HCT116 (cell line): ENCODE measurements around the gene TMED7.

ENCODE experiments used
- JUND ChIP-seq: IDR thresholded peaks from 2 replicates; pipeline ENCODE4 v1.6.1; 2012
- SIN3A ChIP-seq: IDR thresholded peaks from 2 replicates; pipeline ENCODE4 v1.6.1; 2012; ENCODE audit warnings: low read depth
- YY1 ChIP-seq: IDR thresholded peaks from 2 replicates; pipeline ENCODE4 v1.6.1; 2011; ENCODE audit warnings: low read length, low read depth, moderate library complexity, mild to moderate bottlenecking; ENCODE audit not compliant: insufficient replicate concordance; ENCODE audit errors: extremely low read depth
- TF ChIP-seq, protein P1 (sequence below), 3 experiments: fragments of 200-600 bp in 1 of 3; sonication (generic) in 1 of 3; IDR thresholded peaks in 2 of 3; conservative IDR thresholded peaks in 1 of 3; 2 replicates each; pipeline ENCODE4 v1.5.1; 2012 to 2017; ENCODE audit warnings: low read depth in 2 of 3, low read length in 2 of 3, antibody characterized with exemption in 1 of 3, borderline replicate concordance in 1 of 3, control low read depth in 1 of 3, mild to moderate bottlenecking in 1 of 3, mixed read lengths in 1 of 3, mixed run types in 1 of 3, moderate library complexity in 1 of 3; ENCODE audit not compliant: insufficient read depth in 1 of 3
- TF ChIP-seq, protein P2 (sequence below): IDR thresholded peaks from 2 replicates; pipeline ENCODE4 v1.6.1; 2012
- TF ChIP-seq, protein P3 (sequence below): IDR thresholded peaks from 2 replicates; pipeline ENCODE4 v1.6.1; 2012; ENCODE audit warnings: low read depth

DNA sequence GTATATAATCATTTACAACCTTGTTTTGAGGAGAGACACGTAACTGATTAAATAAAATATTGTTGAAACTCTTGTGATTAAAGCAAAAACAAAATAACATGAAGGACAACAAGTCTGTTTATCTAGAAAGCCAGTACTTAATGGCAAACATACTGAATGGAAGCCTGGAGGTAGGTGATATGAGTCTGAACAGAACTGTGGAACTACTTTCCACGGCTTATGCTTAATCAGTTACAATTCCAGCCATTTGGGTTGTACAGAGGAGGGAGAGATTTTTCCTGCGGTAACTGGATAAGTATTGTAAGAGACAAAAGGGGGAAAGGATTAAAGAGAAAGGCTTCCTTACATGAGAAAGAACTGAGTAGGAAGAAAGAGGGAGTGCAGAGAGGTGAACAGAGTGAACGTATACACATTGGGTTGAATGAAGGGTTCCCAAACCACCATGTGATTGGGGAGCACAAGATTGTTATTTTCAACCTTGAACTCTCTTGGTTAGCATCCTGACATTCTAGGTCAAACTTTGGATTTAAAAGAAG, 4.4 kb downstream of the TMED7 start:
- TF ChIP-seq, protein P1, sequence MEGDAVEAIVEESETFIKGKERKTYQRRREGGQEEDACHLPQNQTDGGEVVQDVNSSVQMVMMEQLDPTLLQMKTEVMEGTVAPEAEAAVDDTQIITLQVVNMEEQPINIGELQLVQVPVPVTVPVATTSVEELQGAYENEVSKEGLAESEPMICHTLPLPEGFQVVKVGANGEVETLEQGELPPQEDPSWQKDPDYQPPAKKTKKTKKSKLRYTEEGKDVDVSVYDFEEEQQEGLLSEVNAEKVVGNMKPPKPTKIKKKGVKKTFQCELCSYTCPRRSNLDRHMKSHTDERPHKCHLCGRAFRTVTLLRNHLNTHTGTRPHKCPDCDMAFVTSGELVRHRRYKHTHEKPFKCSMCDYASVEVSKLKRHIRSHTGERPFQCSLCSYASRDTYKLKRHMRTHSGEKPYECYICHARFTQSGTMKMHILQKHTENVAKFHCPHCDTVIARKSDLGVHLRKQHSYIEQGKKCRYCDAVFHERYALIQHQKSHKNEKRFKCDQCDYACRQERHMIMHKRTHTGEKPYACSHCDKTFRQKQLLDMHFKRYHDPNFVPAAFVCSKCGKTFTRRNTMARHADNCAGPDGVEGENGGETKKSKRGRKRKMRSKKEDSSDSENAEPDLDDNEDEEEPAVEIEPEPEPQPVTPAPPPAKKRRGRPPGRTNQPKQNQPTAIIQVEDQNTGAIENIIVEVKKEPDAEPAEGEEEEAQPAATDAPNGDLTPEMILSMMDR (IDR thresholded peaks at IDR 0.05 in 2 of 3, conservative IDR thresholded peaks at IDR 0.05 in 1 of 3; ENCODE audit: borderline replicate concordance in 1 of 3, insufficient read depth in 1 of 3, low read depth in 2 of 3, low read length in 2 of 3): no peak
- TF ChIP-seq SIN3A (no peak), YY1 (no peak), JUND (no peak)
- TF ChIP-seq, protein P2, sequence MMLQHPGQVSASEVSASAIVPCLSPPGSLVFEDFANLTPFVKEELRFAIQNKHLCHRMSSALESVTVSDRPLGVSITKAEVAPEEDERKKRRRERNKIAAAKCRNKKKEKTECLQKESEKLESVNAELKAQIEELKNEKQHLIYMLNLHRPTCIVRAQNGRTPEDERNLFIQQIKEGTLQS: no peak
- TF ChIP-seq, protein P3, sequence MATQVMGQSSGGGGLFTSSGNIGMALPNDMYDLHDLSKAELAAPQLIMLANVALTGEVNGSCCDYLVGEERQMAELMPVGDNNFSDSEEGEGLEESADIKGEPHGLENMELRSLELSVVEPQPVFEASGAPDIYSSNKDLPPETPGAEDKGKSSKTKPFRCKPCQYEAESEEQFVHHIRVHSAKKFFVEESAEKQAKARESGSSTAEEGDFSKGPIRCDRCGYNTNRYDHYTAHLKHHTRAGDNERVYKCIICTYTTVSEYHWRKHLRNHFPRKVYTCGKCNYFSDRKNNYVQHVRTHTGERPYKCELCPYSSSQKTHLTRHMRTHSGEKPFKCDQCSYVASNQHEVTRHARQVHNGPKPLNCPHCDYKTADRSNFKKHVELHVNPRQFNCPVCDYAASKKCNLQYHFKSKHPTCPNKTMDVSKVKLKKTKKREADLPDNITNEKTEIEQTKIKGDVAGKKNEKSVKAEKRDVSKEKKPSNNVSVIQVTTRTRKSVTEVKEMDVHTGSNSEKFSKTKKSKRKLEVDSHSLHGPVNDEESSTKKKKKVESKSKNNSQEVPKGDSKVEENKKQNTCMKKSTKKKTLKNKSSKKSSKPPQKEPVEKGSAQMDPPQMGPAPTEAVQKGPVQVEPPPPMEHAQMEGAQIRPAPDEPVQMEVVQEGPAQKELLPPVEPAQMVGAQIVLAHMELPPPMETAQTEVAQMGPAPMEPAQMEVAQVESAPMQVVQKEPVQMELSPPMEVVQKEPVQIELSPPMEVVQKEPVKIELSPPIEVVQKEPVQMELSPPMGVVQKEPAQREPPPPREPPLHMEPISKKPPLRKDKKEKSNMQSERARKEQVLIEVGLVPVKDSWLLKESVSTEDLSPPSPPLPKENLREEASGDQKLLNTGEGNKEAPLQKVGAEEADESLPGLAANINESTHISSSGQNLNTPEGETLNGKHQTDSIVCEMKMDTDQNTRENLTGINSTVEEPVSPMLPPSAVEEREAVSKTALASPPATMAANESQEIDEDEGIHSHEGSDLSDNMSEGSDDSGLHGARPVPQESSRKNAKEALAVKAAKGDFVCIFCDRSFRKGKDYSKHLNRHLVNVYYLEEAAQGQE: no peak
